BE2C (cell line): ENCODE results near the gene POFUT2.

Source experiments
- DNase-seq: peaks from one replicate; pipeline ENCODE4 v3.0.0-alpha.2; 2020
- H3K27me3 ChIP-seq: fragments of 250-450 bp; sonication (Bioruptor Pico); 2 replicates; pipeline ENCODE4 v1.5.1; 2020; ENCODE audit warnings: mild to moderate bottlenecking
- H3K36me3 ChIP-seq: fragments of 250-450 bp; sonication (Bioruptor Pico); 2 replicates; pipeline ENCODE4 v1.5.1; 2020; ENCODE audit warnings: mild to moderate bottlenecking
- H3K4me1 ChIP-seq: fragments of 250-450 bp; sonication (Bioruptor Pico); 2 replicates; pipeline ENCODE4 v1.5.1; 2020
- H3K4me3 ChIP-seq: 2 replicates; pipeline ENCODE4 v1.5.1; 2011; ENCODE audit warnings: low read depth, low read length
- H3K9me3 ChIP-seq: fragments of 250-450 bp; sonication (Bioruptor Pico); 2 replicates; pipeline ENCODE4 v1.5.1; 2020
- CTCF ChIP-seq: IDR thresholded peaks from 2 replicates; pipeline ENCODE4 v1.5.1; 2012; ENCODE audit warnings: mild to moderate bottlenecking, low read depth, low read length

POFUT2 gene

GRCh38 chr21:45335151-45335760, 47.6 kb upstream of the POFUT2 start:
- no peak for DNase-seq
- no peak for TF ChIP-seq CTCF
- no peak overlapping the region for H3K4me3 ChIP-seq
- H3K27me3 ChIP-seq, result no peaks in the 10 kb centered on the region
- H3K9me3 ChIP-seq, result no peaks in the 10 kb centered on the region
- H3K4me1 ChIP-seq, result no peaks in the 10 kb centered on the region; the same call in 1 of the 2 replicates
- H3K36me3 ChIP-seq, result no peaks in the 10 kb centered on the region

GRCh38 chr21:45334591-45335081, 46.9 kb upstream of the POFUT2 start:
- DNase-seq, result peak; percentile 4
- no peak overlapping the region for H3K4me3 ChIP-seq
- H3K36me3 ChIP-seq, result no peaks in the 10 kb centered on the region
- no peaks in the 10 kb centered on the region for H3K4me1 ChIP-seq
- no peaks in the 10 kb centered on the region for H3K27me3 ChIP-seq
- TF ChIP-seq CTCF, result no peak
- no peaks in the 10 kb centered on the region for H3K9me3 ChIP-seq

- TF ChIP-seq CTCF, result no peak
- peak; percentile 2 for DNase-seq
- Histone ChIP-seq H3K27me3 (no peaks in the 10 kb centered on the region), H3K4me3 (no peak overlapping the region), H3K36me3 (no peaks in the 10 kb centered on the region), H3K4me1 (no peaks in the 10 kb centered on the region), H3K9me3 (no peaks in the 10 kb centered on the region)
Measured at GRCh38 chr21:45334134-45334533, 46.4 kb upstream of the POFUT2 start.

- Histone ChIP-seq H3K36me3 (no peaks in the 10 kb centered on the region), H3K4me1 (no peaks in the 10 kb centered on the region), H3K27me3 (no peaks in the 10 kb centered on the region), H3K9me3 (no peaks in the 10 kb centered on the region), H3K4me3 (no peak overlapping the region)
- no peak for TF ChIP-seq CTCF
- DNase-seq, result peak; percentile 5
Measured at GRCh38 chr21:45333583-45334121, 46.0 kb upstream of the POFUT2 start.

- no peak overlapping the region for H3K4me3 ChIP-seq
- no peaks in the 10 kb centered on the region for H3K9me3 ChIP-seq
- peak; percentile 1 for DNase-seq
- H3K27me3 ChIP-seq, result no peaks in the 10 kb centered on the region
- TF ChIP-seq CTCF, result no peak
- H3K36me3 ChIP-seq, result no peaks in the 10 kb centered on the region
- H3K4me1 ChIP-seq, result no peaks in the 10 kb centered on the region
Measured at GRCh38 chr21:45332981-45333582, 45.4 kb upstream of the POFUT2 start.

- H3K4me3 ChIP-seq, result no peak overlapping the region
- H3K4me1 ChIP-seq, result no peaks in the 10 kb centered on the region
- H3K27me3 ChIP-seq, result no peaks in the 10 kb centered on the region
- no peak for TF ChIP-seq CTCF
- no peaks in the 10 kb centered on the region for H3K36me3 ChIP-seq
- DNase-seq, result peak; percentile 4
- no peaks in the 10 kb centered on the region for H3K9me3 ChIP-seq
Measured at GRCh38 chr21:45332415-45332814, 44.7 kb upstream of the POFUT2 start.
